COLO668 (cell line): ENCODE results near the gene BOLA2B.
"Not testable (repeated sequence)": the region's sequence is repeated elsewhere in the genome, so short reads cannot be mapped to it uniquely, and the experiment has no call there.

Source experiments
- DNase-seq: peaks from one replicate; lab custom pipeline; 2025; ENCODE audit not compliant: unreplicated experiment; lab: John Stamatoyannopoulos, UW

The BOLA2B gene

GRCh38 chr16:30184891-30185682 lies 8.4 kb downstream of the BOLA2B start:
- no peak for DNase-seq

- peak; percentile 84 for DNase-seq
Measured at GRCh38 chr16:30184096-30184890, 9.2 kb downstream of the BOLA2B start.

- peak; percentile 90 for DNase-seq
Measured at GRCh38 chr16:30183233-30184095, 10.0 kb downstream of the BOLA2B start, which contains the start of gene CORO1A. CORO1A (plus strand) TSS chr16:30183602; CDS start chr16:30185210, 1,608 bp downstream.

- no peak for DNase-seq
Measured at GRCh38 chr16:30180741-30181140, 12.7 kb downstream of the BOLA2B start.

GRCh38 chr16:30179931-30180330 lies 13.5 kb downstream of the BOLA2B start:
- DNase-seq: no peak

GRCh38 chr16:30179195-30179594 lies 14.3 kb downstream of the BOLA2B start:
- no peak for DNase-seq

- not testable (repeated sequence) for DNase-seq
Measured at GRCh38 chr16:30176876-30177275, 16.6 kb downstream of the BOLA2B start.

GRCh38 chr16:30173054-30173453 lies 20.4 kb downstream of the BOLA2B start:
- no peak for DNase-seq

GRCh38 chr16:30170145-30170544 lies 23.3 kb downstream of the BOLA2B start:
- not testable (repeated sequence) for DNase-seq

- not testable (repeated sequence) for DNase-seq
Measured at GRCh38 chr16:30169416-30169815, 24.1 kb downstream of the BOLA2B start.

GRCh38 chr16:30168746-30169145 lies 24.7 kb downstream of the BOLA2B start:
- DNase-seq: not testable (repeated sequence)

- DNase-seq: no peak
Measured at GRCh38 chr16:30166202-30166902, 27.1 kb downstream of the BOLA2B start.

GRCh38 chr16:30163538-30163937 lies 29.9 kb downstream of the BOLA2B start:
- no peak for DNase-seq

- DNase-seq: no peak
Measured at GRCh38 chr16:30157214-30157613, 36.3 kb downstream of the BOLA2B start.

- DNase-seq: no peak
Measured at GRCh38 chr16:30155188-30155587, 38.3 kb downstream of the BOLA2B start.

GRCh38 chr16:30152517-30152916 lies 40.9 kb downstream of the BOLA2B start:
- no peak for DNase-seq

GRCh38 chr16:30151091-30151490 lies 42.4 kb downstream of the BOLA2B start:
- DNase-seq: no peak

- no peak for DNase-seq
Measured at GRCh38 chr16:30149250-30149930, 44.1 kb downstream of the BOLA2B start.

- DNase-seq: no peak
Measured at GRCh38 chr16:30147843-30148510, 45.5 kb downstream of the BOLA2B start.
